Measurements from ENCODE around the gene CNPY1. TPM values are rescaled to one million over a fixed set of nuclear protein-coding genes. Genes with fewer than 3 reads are reported as not detected.

The CNPY1 gene
- total RNA-seq, 2 donors from 2014 or later: not detected

GRCh38 chr7:155543011-155543876 is 3.1 kb downstream of the CNPY1 start:
- H3K27me3 ChIP-seq (replicated peaks; ENCODE audit: insufficient read depth): peaks cover 9% of the 10 kb centered on the region
- DNase-seq (ENCODE audit: low spot score): no peak

GRCh38 chr7:155541986-155542675 is 4.2 kb downstream of the CNPY1 start:
- H3K27ac ChIP-seq: no peak overlapping the region

More at GRCh38 chr7:155543011-155543876, 3.1 kb downstream of the CNPY1 start:
- TF ChIP-seq POLR2A (IDR thresholded peaks at IDR 0.05) (no peak), CTCF (IDR thresholded peaks at IDR 0.05) (no peak), POLR2AphosphoS5 (IDR thresholded peaks at IDR 0.05) (no peak)
- H3K4me3 ChIP-seq: no peak overlapping the region
- H3K4me1 ChIP-seq (replicated peaks): no peaks in the 10 kb centered on the region
- no peaks in the 10 kb centered on the region for H3K36me3 ChIP-seq
- 79% methylated on average over 21 of the region's 21 CpGs for WGBS
- no peaks in the 10 kb centered on the region for H3K9me3 ChIP-seq
- intact Hi-C loops (cut with DNase I): loop anchor here (5.0 kb wide), 1 partner anchor 641 kb away; no protein-coding TSS in a partner anchor
- no peak overlapping the region for H3K27ac ChIP-seq

GRCh38 chr7:155540553-155540952 is 5.8 kb downstream of the CNPY1 start:
- intact Hi-C loops (cut with DNase I): loop anchor here (5.0 kb wide), 1 partner anchor 638 kb away; no protein-coding TSS in a partner anchor
- Histone ChIP-seq H3K4me3 (no peak overlapping the region), H3K27me3 (replicated peaks; ENCODE audit: insufficient read depth) (peaks cover 9% of the 10 kb centered on the region), H3K9me3 (no peaks in the 10 kb centered on the region), H3K27ac (no peak overlapping the region), H3K36me3 (no peaks in the 10 kb centered on the region), H3K4me1 (replicated peaks) (no peaks in the 10 kb centered on the region)
- DNase-seq (ENCODE audit: low spot score): no peak
- 70% methylated on average over 12 of the region's 12 CpGs for WGBS
- TF ChIP-seq POLR2AphosphoS5 (IDR thresholded peaks at IDR 0.05): no peak
- TF ChIP-seq CTCF (IDR thresholded peaks at IDR 0.05): no peak
- TF ChIP-seq POLR2A (IDR thresholded peaks at IDR 0.05): no peak

More at GRCh38 chr7:155541986-155542675, 4.2 kb downstream of the CNPY1 start:
- peaks cover 9% of the 10 kb centered on the region for H3K27me3 ChIP-seq (replicated peaks; ENCODE audit: insufficient read depth)
- no peaks in the 10 kb centered on the region for H3K36me3 ChIP-seq
- 49% methylated on average over 17 of the region's 19 CpGs for WGBS
- DNase-seq (ENCODE audit: low spot score): no peak
- H3K4me1 ChIP-seq (replicated peaks): no peaks in the 10 kb centered on the region
- H3K9me3 ChIP-seq: no peaks in the 10 kb centered on the region
- intact Hi-C loops (cut with DNase I): loop anchor here (5.0 kb wide), 1 partner anchor 640 kb away; no protein-coding TSS in a partner anchor
- no peak for TF ChIP-seq CTCF (IDR thresholded peaks at IDR 0.05)
- no peak for TF ChIP-seq POLR2A (IDR thresholded peaks at IDR 0.05)
- no peak for TF ChIP-seq POLR2AphosphoS5 (IDR thresholded peaks at IDR 0.05)
- H3K4me3 ChIP-seq: no peak overlapping the region

GRCh38 chr7:155538293-155538692 is 8.1 kb downstream of the CNPY1 start:
- no peak for DNase-seq (ENCODE audit: low spot score)
- Histone ChIP-seq H3K27me3 (replicated peaks; ENCODE audit: insufficient read depth) (peaks cover 13% of the 10 kb centered on the region), H3K36me3 (no peaks in the 10 kb centered on the region), H3K9me3 (no peaks in the 10 kb centered on the region), H3K27ac (no peak overlapping the region), H3K4me3 (no peak overlapping the region), H3K4me1 (replicated peaks) (no peaks in the 10 kb centered on the region)
- intact Hi-C loops (cut with DNase I): no loop called here
- WGBS: 42% methylated on average over 9 of the region's 9 CpGs
- TF ChIP-seq POLR2AphosphoS5 (IDR thresholded peaks at IDR 0.05): no peak
- no peak for TF ChIP-seq POLR2A (IDR thresholded peaks at IDR 0.05)
- TF ChIP-seq CTCF (IDR thresholded peaks at IDR 0.05): no peak
